RCC 7860 (cell line): Measurements from ENCODE around the gene WDR38.

Experiments used
- DNase-seq: peaks from one replicate; pipeline ENCODE4 v3.0.0-alpha.2; 2015; ENCODE audit warnings: low spot score
- FAIRE-seq: peaks from 2 replicates; lab custom pipeline; 2012; peaks lifted over from hg19 to GRCh38; lab: Jason Lieb, UNC

Gene WDR38

GRCh38 chr9:124878518-124878917, 25.3 kb downstream of the WDR38 start:
- DNase-seq, result no peak
- no peak for FAIRE-seq

DNA sequence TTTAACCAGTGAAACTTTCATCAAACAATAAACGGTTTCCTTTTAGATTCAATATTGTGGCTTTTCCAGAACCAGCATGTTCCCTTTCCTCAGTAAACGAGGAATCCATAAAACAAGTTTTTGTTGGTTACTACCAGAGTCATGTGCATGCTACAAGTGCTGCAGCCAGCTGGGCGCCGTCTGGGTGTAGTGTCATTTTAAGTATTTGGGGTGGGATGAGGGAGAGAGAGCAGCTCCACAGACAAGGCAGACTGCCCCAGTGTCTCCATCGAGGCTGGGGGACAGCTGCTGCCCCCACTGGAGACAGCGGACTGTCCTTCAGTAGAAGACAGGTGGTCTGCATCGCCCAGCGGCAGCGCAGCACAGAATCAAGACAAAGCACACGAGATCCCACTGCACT, 26.0 kb downstream of the WDR38 start:
- no peak for FAIRE-seq
- no peak for DNase-seq

GRCh38 chr9:124880501-124880900, 27.2 kb downstream of the WDR38 start:
- FAIRE-seq (no peak), DNase-seq (no peak)

- no peak for FAIRE-seq
Observed at GRCh38 chr9:124881138-124881743, 28.0 kb downstream of the WDR38 start.

DNA sequence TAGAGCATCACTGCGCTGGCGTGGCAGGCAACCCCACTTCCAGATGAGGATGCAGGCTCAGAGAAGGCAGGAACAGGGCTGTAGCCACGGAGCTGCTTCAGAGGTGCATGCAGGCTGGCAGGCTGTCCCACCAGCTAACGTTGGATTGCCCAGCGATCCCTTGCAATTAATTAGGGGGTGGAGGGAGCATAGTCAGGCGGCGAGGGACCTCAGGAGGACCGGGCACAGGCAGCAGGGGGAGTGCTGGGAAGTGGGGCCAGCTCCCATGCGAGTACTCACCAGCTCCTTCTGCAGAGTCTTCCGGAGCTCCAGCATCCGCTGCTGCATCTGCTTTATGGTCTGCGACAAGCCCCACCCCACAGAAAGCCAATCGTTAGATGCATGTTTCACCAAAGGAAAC, 29.0 kb downstream of the WDR38 start:
- FAIRE-seq, result no peak
- no peak for DNase-seq

More at GRCh38 chr9:124881138-124881743, 28.0 kb downstream of the WDR38 start:
- DNase-seq, result no peak

- DNase-seq (no peak), FAIRE-seq (no peak)
Observed at GRCh38 chr9:124884376-124884775, 31.1 kb downstream of the WDR38 start.

DNA sequence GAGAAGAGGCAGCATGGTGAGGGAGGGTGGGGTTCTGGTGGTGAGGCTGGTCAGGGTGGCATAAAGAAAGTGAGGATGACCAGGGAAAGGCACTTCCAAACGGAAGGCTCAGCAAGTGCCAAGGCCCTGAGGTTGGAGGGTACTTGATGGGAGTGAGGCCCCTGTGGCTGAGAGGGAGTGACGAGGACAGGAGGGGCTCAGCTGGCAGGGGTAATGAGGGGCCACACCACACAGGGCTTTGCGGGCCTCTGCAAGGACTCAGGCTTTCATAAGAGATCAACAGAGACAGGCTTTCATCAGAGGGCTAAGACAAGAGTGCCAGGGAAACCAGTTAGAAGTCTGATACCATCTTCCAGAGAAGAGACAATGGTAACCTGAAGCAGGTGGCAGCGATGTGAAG, 32.3 kb downstream of the WDR38 start:
- FAIRE-seq (no peak), DNase-seq (no peak)

DNA sequence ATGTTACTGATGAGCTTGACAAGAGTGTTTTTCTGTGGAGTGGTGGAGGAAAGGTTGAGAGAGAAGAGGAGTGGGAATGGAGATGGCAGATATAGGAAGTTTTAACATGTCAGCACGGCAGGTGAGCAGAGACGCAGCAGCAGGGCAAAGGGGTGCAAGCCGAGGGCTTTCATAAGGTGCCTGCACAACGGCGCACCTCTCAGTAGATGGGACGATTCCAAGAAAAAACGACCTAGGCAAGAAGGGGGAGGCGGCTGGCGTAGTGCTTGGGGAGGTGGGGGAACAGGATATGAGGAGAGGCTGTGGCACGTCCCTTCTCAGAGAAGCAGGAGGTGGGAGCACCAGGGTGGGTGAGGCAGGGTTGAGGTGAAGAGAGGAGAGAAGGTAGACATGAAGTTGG, 33.2 kb downstream of the WDR38 start:
- no peak for DNase-seq
- FAIRE-seq, result no peak

DNA sequence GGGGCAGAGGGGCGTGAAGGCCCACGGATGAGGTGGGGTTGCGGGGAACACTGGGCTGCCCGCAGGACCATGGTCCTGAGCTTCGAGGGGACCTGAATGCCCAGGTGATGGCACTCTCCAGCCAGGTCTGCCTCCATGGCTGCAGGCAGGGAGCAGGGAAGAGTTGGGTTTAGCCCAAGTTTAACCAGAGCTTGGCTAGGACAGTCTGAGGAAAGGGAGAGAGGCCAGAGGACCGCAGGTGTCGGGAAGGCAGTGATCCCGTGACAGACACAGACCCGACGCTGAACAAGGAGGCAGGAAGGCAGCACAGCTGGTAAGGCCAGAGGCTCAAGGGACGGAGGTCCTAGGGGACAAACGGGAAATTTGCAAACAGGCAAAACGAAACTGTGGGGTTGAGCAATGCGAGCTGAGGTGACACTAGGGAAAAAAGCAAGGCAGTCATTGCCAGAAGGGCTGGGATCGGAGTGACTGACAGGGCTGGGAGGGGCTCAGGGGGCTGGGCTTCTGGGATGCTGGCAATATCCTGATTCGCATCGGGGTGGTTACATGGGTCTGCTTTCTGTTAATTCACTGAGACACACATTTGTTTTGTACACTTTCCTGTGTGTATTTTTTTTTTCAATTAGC, 33.7 kb downstream of the WDR38 start:
- no peak for DNase-seq
- no peak for FAIRE-seq

- no peak for DNase-seq
- FAIRE-seq, result no peak
Observed at GRCh38 chr9:124887832-124888231, 34.6 kb downstream of the WDR38 start.

GRCh38 chr9:124889006-124889405, 35.7 kb downstream of the WDR38 start:
- no peak for DNase-seq
- no peak for FAIRE-seq

- FAIRE-seq (no peak), DNase-seq (no peak)
Observed at GRCh38 chr9:124890179-124890578, 36.9 kb downstream of the WDR38 start.

DNA sequence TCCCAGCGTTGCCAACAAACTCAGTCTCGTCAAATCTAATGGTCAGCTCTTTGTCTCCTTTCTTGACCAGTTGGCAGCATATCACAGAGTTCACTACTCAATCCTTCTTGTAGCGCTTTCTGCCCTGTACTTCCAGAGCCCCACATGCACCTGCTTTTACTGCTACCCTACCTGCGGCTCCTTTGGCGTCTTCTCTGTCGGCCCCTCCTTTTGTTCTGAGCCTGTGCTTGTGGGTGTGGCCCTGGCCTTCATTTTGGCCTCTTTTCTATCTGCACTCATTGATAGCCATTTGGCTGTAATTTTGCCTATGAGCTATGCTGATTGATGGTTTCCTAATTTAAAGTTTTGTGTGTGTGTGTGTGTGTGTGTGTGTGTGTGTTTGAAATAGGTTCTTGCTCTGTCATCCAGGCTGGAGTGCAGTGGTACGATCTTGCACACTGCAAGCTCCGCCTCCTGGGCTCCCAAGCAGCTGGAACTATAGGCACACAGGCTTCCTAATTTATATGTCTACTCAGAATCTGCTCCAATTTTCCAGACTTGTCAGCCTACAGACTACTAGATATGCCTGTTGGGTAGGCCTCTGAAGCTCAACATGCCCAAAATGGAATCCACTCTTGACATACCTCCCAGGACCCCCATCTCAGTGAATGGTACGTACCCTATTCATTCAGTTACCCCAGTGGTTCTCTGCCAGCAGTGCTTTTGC, 40.9 kb downstream of the WDR38 start:
- FAIRE-seq (no peak), DNase-seq (no peak)

GRCh38 chr9:124894741-124895170, 41.5 kb downstream of the WDR38 start:
- DNase-seq, result no peak
- FAIRE-seq, result no peak

DNA sequence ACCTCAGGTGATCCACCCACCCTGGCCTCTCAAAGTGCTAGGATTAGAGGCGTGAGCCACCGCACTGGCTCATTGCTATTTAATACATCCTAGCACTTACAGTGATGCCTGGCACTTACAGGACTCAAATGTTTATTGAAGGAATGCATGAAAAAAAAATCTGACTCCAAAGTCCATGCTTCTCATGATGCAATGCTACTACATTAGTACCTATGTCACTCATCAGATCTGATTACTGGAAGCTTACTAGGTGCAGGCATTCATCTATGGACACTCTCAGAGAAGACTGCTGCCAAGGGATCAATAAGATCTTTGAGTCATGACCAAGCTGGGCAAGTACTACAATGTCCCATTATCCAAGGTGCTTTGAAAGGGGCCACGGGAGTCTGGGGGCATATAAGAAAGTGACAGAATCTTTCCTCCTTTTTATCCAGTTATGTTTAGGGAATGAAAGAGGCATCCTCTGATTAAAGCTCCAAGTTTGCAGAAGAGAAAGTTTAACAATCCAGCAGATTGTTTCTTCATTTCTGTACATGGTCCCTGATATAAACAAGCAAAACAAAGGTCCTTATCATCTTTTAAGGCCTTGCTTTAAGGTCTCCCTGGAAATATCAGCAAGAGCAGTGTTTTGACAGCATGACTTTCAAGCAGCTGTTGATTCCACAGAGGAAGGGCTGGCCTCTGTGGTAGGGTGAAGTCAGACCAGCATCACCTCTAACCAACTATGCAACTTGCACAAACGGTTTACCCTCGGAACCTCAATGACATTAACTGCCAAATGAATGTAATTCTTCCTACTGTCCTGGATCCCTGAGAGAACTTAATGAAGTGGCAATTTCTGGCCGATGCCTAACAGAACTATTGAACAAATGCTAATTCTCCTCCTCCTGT, 44.6 kb downstream of the WDR38 start:
- DNase-seq (no peak), FAIRE-seq (no peak)

- DNase-seq (no peak), FAIRE-seq (no peak)
Observed at GRCh38 chr9:124899845-124900244, 46.6 kb downstream of the WDR38 start.

GRCh38 chr9:124906966-124907365, 53.7 kb downstream of the WDR38 start:
- FAIRE-seq, result no peak

More at GRCh38 chr9:124906966-124907365, 53.7 kb downstream of the WDR38 start:
- DNase-seq, result no peak
